Anterior cingulate cortex (tissue), 58 donors: ENCODE results near the gene OR2T8.

Source experiments
- DNase-seq, 58 donors: peaks; one replicate each; lab custom pipeline; 2025; lab: John Stamatoyannopoulos, UW

The OR2T8 gene

GRCh38 chr1:247919952-247920351, at the start of gene OR2T8:
OR2T8 (plus strand) TSS chr1:247920252; CDS start chr1:247921018, 766 bp downstream.
- no peak for DNase-seq

GRCh38 chr1:247883346-247883745, 36.7 kb upstream of the OR2T8 start:
- DNase-seq: no peak

GRCh38 chr1:247884797-247885413, 35.1 kb upstream of the OR2T8 start:
- DNase-seq: peak in 1 of 58 donors; percentile 1

- no peak for DNase-seq
These were observed 24.9 kb upstream of the OR2T8 start, which contains the start of gene OR2W3 for GRCh38 chr1:247895163-247895637. OR2W3 (plus strand) TSS chr1:247895587; CDS start chr1:247895587, 0 bp downstream.

- DNase-seq: no peak
These were observed 24.1 kb upstream of the OR2T8 start for GRCh38 chr1:247895976-247896375.

- DNase-seq: no peak
These were observed 15.9 kb upstream of the OR2T8 start for GRCh38 chr1:247904122-247904521.

GRCh38 chr1:247905181-247905580, 14.9 kb upstream of the OR2T8 start:
- DNase-seq: no peak

- no peak for DNase-seq
These were observed 14.0 kb upstream of the OR2T8 start for GRCh38 chr1:247905910-247906503.

GRCh38 chr1:247906504-247907047, 13.5 kb upstream of the OR2T8 start:
- DNase-seq: no peak

GRCh38 chr1:247908766-247909165, 11.3 kb upstream of the OR2T8 start:
- no peak for DNase-seq

GRCh38 chr1:247913786-247914185, 6.3 kb upstream of the OR2T8 start:
- DNase-seq: no peak

GRCh38 chr1:247914941-247915662, 5.0 kb upstream of the OR2T8 start:
- DNase-seq: no peak

GRCh38 chr1:247923941-247924340, 3.9 kb downstream of the OR2T8 start:
- no peak for DNase-seq

GRCh38 chr1:247924868-247925267, 4.8 kb downstream of the OR2T8 start, which contains the start of gene OR2AJ1:
OR2AJ1 (plus strand) TSS chr1:247924889; CDS start chr1:247933769, 8,880 bp downstream.
- DNase-seq: no peak

GRCh38 chr1:247933989-247934388, 13.9 kb downstream of the OR2T8 start:
- no peak for DNase-seq

- DNase-seq: no peak
These were observed 15.7 kb downstream of the OR2T8 start for GRCh38 chr1:247935781-247936180.

- no peak for DNase-seq
These were observed 16.4 kb downstream of the OR2T8 start for GRCh38 chr1:247936415-247936814.

- DNase-seq: peak in 53 of 58 donors; percentile 11 to 89 (median 63)
These were observed 17.1 kb downstream of the OR2T8 start for GRCh38 chr1:247936965-247937734.

GRCh38 chr1:247942624-247943023, 22.6 kb downstream of the OR2T8 start:
- DNase-seq: no peak

- DNase-seq: no peak
These were observed 28.5 kb downstream of the OR2T8 start, which contains the start of gene OR2L8 for GRCh38 chr1:247948558-247948957. OR2L8 (plus strand) TSS chr1:247948858; CDS start chr1:247948858, 0 bp downstream.
